ENCODE data around the gene FANCD2. TPM values are rescaled to one million over a fixed set of nuclear protein-coding genes. Genes with fewer than 3 reads are reported as not detected.

The FANCD2 gene
- polyA plus RNA-seq, 3 donors: 1.3 to 11.6 (median 2.4) TPM

DNA sequence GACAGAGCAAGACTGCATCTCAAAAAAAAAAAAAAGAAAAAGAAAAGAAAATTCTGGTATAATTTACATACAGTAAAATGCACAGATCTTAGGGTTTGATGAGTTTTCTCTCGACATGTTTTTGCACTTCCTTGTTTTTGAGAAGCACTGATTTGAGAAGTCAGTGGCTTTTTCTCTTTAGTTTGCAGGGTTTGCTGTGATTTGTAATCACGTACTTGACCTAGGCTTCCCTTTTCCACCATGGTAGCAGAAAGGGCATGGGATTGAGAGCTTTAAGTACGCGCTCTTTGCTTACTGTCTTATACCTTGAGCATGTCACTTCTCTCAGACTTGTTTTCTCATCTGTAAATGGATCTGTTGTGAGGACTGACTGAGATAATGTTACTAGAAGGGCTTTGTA, 119.4 kb downstream of the FANCD2 start:
- intact Hi-C loops (cut with micrococcal nuclease): no loop called here
- peaks cover 33 to 41% of the 10 kb centered on the region in 2 donors for H3K36me3 Mint-ChIP-seq

DNA sequence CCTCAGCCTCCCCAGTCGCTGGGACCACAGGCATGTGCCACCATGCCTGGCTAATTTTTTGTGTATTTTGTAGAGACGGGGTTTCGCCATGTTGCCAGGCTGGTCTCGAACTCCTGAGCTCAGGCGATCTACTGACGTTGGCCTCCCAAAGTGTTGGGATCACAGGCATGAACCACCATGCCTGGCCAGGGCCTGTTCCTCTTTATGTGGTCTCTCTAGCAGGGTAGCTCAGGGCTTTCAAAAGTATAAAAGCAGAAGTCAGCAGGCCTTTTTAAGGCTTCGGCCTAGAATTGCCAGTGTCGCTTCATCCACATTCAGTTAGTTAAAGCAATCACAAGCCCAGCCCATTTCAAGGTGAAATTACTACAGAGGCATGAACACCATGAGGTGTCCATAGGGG, 123.0 kb downstream of the FANCD2 start:
- H2AFZ ChIP-seq (ENCODE audit: insufficient read depth, low read depth, low read length, poor library complexity, severe bottlenecking): no peak overlapping the region
- peak; percentile 52 to 64 (median 63) for DNase-seq
- H3K27ac ChIP-seq (ENCODE audit: low read depth in 1 of 2, low read length in 2 of 2): peak overlapping the region; percentile 55 to 65
- H3K27me3 ChIP-seq (ENCODE audit: control insufficient read depth in 2 of 2, insufficient read depth in 2 of 2, low read length in 2 of 2): no peaks in the 10 kb centered on the region
- peaks cover 68% of the 10 kb centered on the region for H4K20me1 ChIP-seq (ENCODE audit: insufficient read depth, low read length)
- H3K79me2 ChIP-seq (ENCODE audit: insufficient read depth, low read length): peaks cover 61% of the 10 kb centered on the region
- H3K27ac Mint-ChIP-seq: peak overlapping the region; percentile 82 to 93 (median 91)
- no peak overlapping the region for H3K9ac ChIP-seq (ENCODE audit: insufficient read depth, low read length, poor library complexity, severe bottlenecking)
- no peak overlapping the region for H3K4me3 ChIP-seq (replicated peaks in 1 of 3; ENCODE audit: low read depth in 2 of 3, low read length in 3 of 3)
- intact Hi-C loops (cut with micrococcal nuclease): no loop called here
- peaks cover 52 to 73% of the 10 kb centered on the region in 2 donors for H3K36me3 ChIP-seq (replicated peaks in 1 of 2; ENCODE audit: control insufficient read depth in 1 of 2, insufficient read depth in 2 of 2, low read length in 2 of 2)
- H3K27me3 Mint-ChIP-seq (ENCODE audit: low read depth in 3 of 3): no peaks in the 10 kb centered on the region
- H3K4me2 ChIP-seq (replicated peaks; ENCODE audit: extremely low read depth, low read length, poor library complexity, severe bottlenecking): no peak overlapping the region
- H3K4me1 Mint-ChIP-seq: peaks cover 33% of the 10 kb centered on the region
- no peaks in the 10 kb centered on the region for H3K9me3 ChIP-seq (replicated peaks in 1 of 2; ENCODE audit: control insufficient read depth in 1 of 2, insufficient read depth in 1 of 2, low read length in 2 of 2)
- H3K36me3 Mint-ChIP-seq: peaks cover 52 to 73% of the 10 kb centered on the region in 2 donors
- H3K9me3 Mint-ChIP-seq: no peaks in the 10 kb centered on the region
- 37% methylated on average over 7 of the region's 8 CpGs for WGBS (ENCODE audit: insufficient coverage)
- TF ChIP-seq, protein P1, sequence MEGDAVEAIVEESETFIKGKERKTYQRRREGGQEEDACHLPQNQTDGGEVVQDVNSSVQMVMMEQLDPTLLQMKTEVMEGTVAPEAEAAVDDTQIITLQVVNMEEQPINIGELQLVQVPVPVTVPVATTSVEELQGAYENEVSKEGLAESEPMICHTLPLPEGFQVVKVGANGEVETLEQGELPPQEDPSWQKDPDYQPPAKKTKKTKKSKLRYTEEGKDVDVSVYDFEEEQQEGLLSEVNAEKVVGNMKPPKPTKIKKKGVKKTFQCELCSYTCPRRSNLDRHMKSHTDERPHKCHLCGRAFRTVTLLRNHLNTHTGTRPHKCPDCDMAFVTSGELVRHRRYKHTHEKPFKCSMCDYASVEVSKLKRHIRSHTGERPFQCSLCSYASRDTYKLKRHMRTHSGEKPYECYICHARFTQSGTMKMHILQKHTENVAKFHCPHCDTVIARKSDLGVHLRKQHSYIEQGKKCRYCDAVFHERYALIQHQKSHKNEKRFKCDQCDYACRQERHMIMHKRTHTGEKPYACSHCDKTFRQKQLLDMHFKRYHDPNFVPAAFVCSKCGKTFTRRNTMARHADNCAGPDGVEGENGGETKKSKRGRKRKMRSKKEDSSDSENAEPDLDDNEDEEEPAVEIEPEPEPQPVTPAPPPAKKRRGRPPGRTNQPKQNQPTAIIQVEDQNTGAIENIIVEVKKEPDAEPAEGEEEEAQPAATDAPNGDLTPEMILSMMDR (IDR thresholded peaks at IDR 0.05): no peak
- peaks cover 35 to 40% of the 10 kb centered on the region in 2 donors for H3K4me1 ChIP-seq (ENCODE audit: control insufficient read depth in 1 of 2, insufficient read depth in 2 of 2, low read length in 2 of 2)
- H3K4me3 Mint-ChIP-seq: no peak overlapping the region

More for the DNA sequence above, 119.4 kb downstream of the FANCD2 start:
- TF ChIP-seq, protein P1 (IDR thresholded peaks at IDR 0.05): no peak
- no peaks in the 10 kb centered on the region for H3K9me3 Mint-ChIP-seq
- peak overlapping the region; percentile 63 to 89 (median 80) for H3K27ac Mint-ChIP-seq
- DNase-seq: peak; percentile 39 to 60 (median 49)
- no peaks in the 10 kb centered on the region for H3K9me3 ChIP-seq (replicated peaks in 1 of 2; ENCODE audit: control insufficient read depth in 1 of 2, insufficient read depth in 1 of 2, low read length in 2 of 2)
- peaks cover 81% of the 10 kb centered on the region for H4K20me1 ChIP-seq (ENCODE audit: insufficient read depth, low read length)
- H3K36me3 ChIP-seq (replicated peaks in 1 of 2; ENCODE audit: control insufficient read depth in 1 of 2, insufficient read depth in 2 of 2, low read length in 2 of 2): peaks cover 23 to 42% of the 10 kb centered on the region in 2 donors
- H2AFZ ChIP-seq (ENCODE audit: insufficient read depth, low read depth, low read length, poor library complexity, severe bottlenecking): no peak overlapping the region
- H3K27me3 Mint-ChIP-seq (ENCODE audit: low read depth in 3 of 3): peaks cover 0 to 5% (median 0%) of the 10 kb centered on the region in 3 donors
- H3K79me2 ChIP-seq (ENCODE audit: insufficient read depth, low read length): peaks cover 76% of the 10 kb centered on the region
- H3K27me3 ChIP-seq (ENCODE audit: control insufficient read depth in 2 of 2, insufficient read depth in 2 of 2, low read length in 2 of 2): no peaks in the 10 kb centered on the region
- no peak overlapping the region for H3K9ac ChIP-seq (ENCODE audit: insufficient read depth, low read length, poor library complexity, severe bottlenecking)
- H3K4me3 Mint-ChIP-seq: peak overlapping the region in 1 of 2 donors; percentile 74
- peaks cover 52% of the 10 kb centered on the region for H3K4me1 Mint-ChIP-seq
- H3K4me2 ChIP-seq (replicated peaks; ENCODE audit: extremely low read depth, low read length, poor library complexity, severe bottlenecking): peak overlapping the region; percentile 30
- H3K4me1 ChIP-seq (ENCODE audit: control insufficient read depth in 1 of 2, insufficient read depth in 2 of 2, low read length in 2 of 2): peaks cover 61 to 67% of the 10 kb centered on the region in 2 donors
- peak overlapping the region; percentile 38 to 77 for H3K27ac ChIP-seq (ENCODE audit: low read depth in 1 of 2, low read length in 2 of 2)
- no CpG with 5 or more reads among the region's 4 CpGs for WGBS (ENCODE audit: insufficient coverage)
- peak overlapping the region in 1 of 3 experiments; percentile 30 for H3K4me3 ChIP-seq (replicated peaks in 1 of 3; ENCODE audit: low read depth in 2 of 3, low read length in 3 of 3)
